Femur (tissue), 1 donor: ENCODE results near the gene GJB6.

Source experiments
- DNase-seq: peaks from one replicate; pipeline ENCODE4 v3.0.0-alpha.2; 2017

GJB6 gene

GRCh38 chr13:20185366-20186056 lies 46.6 kb downstream of the GJB6 start:
- no peak for DNase-seq

GRCh38 chr13:20182231-20182846 lies 49.8 kb downstream of the GJB6 start:
- DNase-seq, result peak; percentile 66

- DNase-seq, result no peak
These were observed 50.9 kb downstream of the GJB6 start for GRCh38 chr13:20181188-20181587.

- DNase-seq, result no peak
These were observed 54.0 kb downstream of the GJB6 start for GRCh38 chr13:20178156-20178555.

- DNase-seq, result no peak
These were observed 54.9 kb downstream of the GJB6 start for GRCh38 chr13:20177049-20177831.

- DNase-seq, result no peak
These were observed 56.0 kb downstream of the GJB6 start for GRCh38 chr13:20175907-20176652.

GRCh38 chr13:20175406-20175794 lies 56.7 kb downstream of the GJB6 start:
- no peak for DNase-seq

- peak; percentile 60 for DNase-seq
These were observed 57.3 kb downstream of the GJB6 start for GRCh38 chr13:20174656-20175405.

- no peak for DNase-seq
These were observed 58.9 kb downstream of the GJB6 start for GRCh38 chr13:20173116-20173746.
